HepG2 (cell line): Measurements from ENCODE around the gene FOXD2. TPM values are rescaled to one million over a fixed set of nuclear protein-coding genes. Genes with fewer than 3 reads are reported as not detected.

Experiments
- ATAC-seq: fragments of 200-7000 bp; cut with Tn5 transposase; 3 replicates; pipeline ENCODE4 v1.9.1; 2020; ENCODE audit warnings: mild to moderate bottlenecking, moderate library complexity
- BruUV-seq: library from RNA; stranded (reverse); fragments of 400-500 nt; replicated peaks from 2 replicates; lab custom pipeline; 2021; lab: Mats Ljungman, UMichigan
- CTCF ChIA-PET: fragments of 300-600 bp; formaldehyde crosslinking; extraction: SDS; loops from one replicate; lab custom pipeline; 2021; ENCODE audit warnings: low total read pairs, inconsistent platforms, low intra/inter-chr PET ratio; lab: Yijun Ruan, JAX
- POLR2A ChIA-PET: fragments of 350-600 bp; sonication (Branson Sonifier 250); formaldehyde crosslinking; loops from one replicate; lab custom pipeline; 2020; ENCODE audit warnings: antibody characterized with exemption, inconsistent platforms; lab: Yijun Ruan, JAX
- DNase-seq: peaks from one replicate; pipeline ENCODE4 v3.0.0-alpha.2; 2015; ENCODE audit warnings: low spot score
- FAIRE-seq: peaks from 3 replicates; lab custom pipeline; 2011; peaks lifted over from hg19 to GRCh38; lab: Jason Lieb, UNC
- H2AFZ ChIP-seq: one replicate; pipeline ENCODE4 v1.6.1; 2011; ENCODE audit warnings: low read length, inconsistent platforms
- H3K27ac ChIP-seq: fragments of 300-600 bp; 3 replicates; pipeline ENCODE4 v1.8.0; 2011; ENCODE audit warnings: mixed run types, mild to moderate bottlenecking, mixed read lengths, low read length, inconsistent platforms; ENCODE audit not compliant: insufficient read depth; ENCODE audit errors: extremely low read length
- H3K27me3 ChIP-seq, 2 experiments: fragments of 200-600 bp in 1 of 2; 2 replicates in 1 of 2; 3 replicates in 1 of 2; pipeline versions ENCODE4 v1.6.0 to v1.8.0; 2011; ENCODE audit warnings: low read length in 2 of 2, mild to moderate bottlenecking in 2 of 2, moderate library complexity in 2 of 2, inconsistent platforms in 1 of 2; ENCODE audit not compliant: insufficient read depth in 2 of 2, control insufficient read depth in 1 of 2
- H3K36me3 ChIP-seq, 2 experiments: fragments of 200-600 bp in 1 of 2; replicated peaks in 1 of 2; 2 replicates in 1 of 2; 3 replicates in 1 of 2; pipeline versions ENCODE4 v1.5.1 to v1.8.0; 2011; ENCODE audit warnings: low read length in 2 of 2, inconsistent platforms in 1 of 2; ENCODE audit not compliant: insufficient read depth in 2 of 2, control insufficient read depth in 1 of 2
- H3K4me1 ChIP-seq: 2 replicates; pipeline ENCODE4 v1.5.1; 2012; ENCODE audit warnings: low read length, inconsistent platforms; ENCODE audit not compliant: insufficient read depth
- H3K4me2 ChIP-seq: 2 replicates; pipeline ENCODE4 v1.6.0; 2011; ENCODE audit warnings: low read depth, low read length, inconsistent platforms
- H3K4me3 ChIP-seq, 3 experiments: fragments of 200-600 bp in 1 of 3; sonication (generic), shearing (Covaris generic) in 1 of 3; replicated peaks in 1 of 3; 2 replicates each; pipeline ENCODE4 v1.5.1; 2011 to 2016; ENCODE audit warnings: low read length in 3 of 3, inconsistent platforms in 2 of 3, low read depth in 2 of 3, mild to moderate bottlenecking in 2 of 3, control low read depth in 1 of 3, mixed read lengths in 1 of 3; ENCODE audit not compliant: insufficient read depth in 1 of 3
- H3K79me2 ChIP-seq: one replicate; pipeline ENCODE4 v1.6.1; 2011; ENCODE audit warnings: low read length, inconsistent platforms; ENCODE audit not compliant: insufficient read depth
- H3K9ac ChIP-seq: 2 replicates; pipeline ENCODE4 v1.6.0; 2011; ENCODE audit warnings: mild to moderate bottlenecking, low read depth, low read length, inconsistent platforms; ENCODE audit not compliant: insufficient read depth
- H3K9me3 ChIP-seq: 2 replicates; pipeline ENCODE4 v1.5.1; 2012; ENCODE audit warnings: mild to moderate bottlenecking, low read length
- H4K20me1 ChIP-seq: 2 replicates; pipeline ENCODE4 v1.6.0; 2011; ENCODE audit warnings: inconsistent platforms, mild to moderate bottlenecking, low read length, moderate library complexity; ENCODE audit not compliant: insufficient read depth
- ATAD3A ChIP-seq: sonication (generic); formaldehyde crosslinking; IDR thresholded peaks from 2 replicates; pipeline ENCODE4 v1.4.0; 2020; ENCODE audit warnings: missing genetic modification reagents
- EHMT2 ChIP-seq: fragments of 200-600 bp; sonication (generic); IDR thresholded peaks from 2 replicates; pipeline ENCODE4 v1.7.0; 2017; ENCODE audit warnings: antibody characterized with exemption, low read depth, low read length, borderline replicate concordance
- FOXA3 ChIP-seq: IDR thresholded peaks from 2 replicates; pipeline ENCODE4 v1.6.1; 2016; ENCODE audit warnings: missing genetic modification reagents, missing compliant biosample characterization
- HNRNPUL1 ChIP-seq: fragments of 200-400 bp; formaldehyde crosslinking; IDR thresholded peaks from 2 replicates; pipeline ENCODE4 v1.6.1; 2017; ENCODE audit warnings: low read depth, mild to moderate bottlenecking, low read length, moderate library complexity
- JUND ChIP-seq: sonication (generic); formaldehyde crosslinking; IDR thresholded peaks from 2 replicates; pipeline ENCODE4 v1.8.0; 2022; ENCODE audit warnings: mild to moderate bottlenecking, missing genetic modification reagents
- MED8 ChIP-seq: sonication (generic); formaldehyde crosslinking; IDR thresholded peaks from 2 replicates; pipeline ENCODE4 v1.8.1; 2023; ENCODE audit warnings: mild to moderate bottlenecking, missing genetic modification reagents; ENCODE audit not compliant: insufficient replicate concordance
- MXI1 ChIP-seq: IDR thresholded peaks from 3 replicates; pipeline ENCODE4 v1.6.1; 2012; ENCODE audit warnings: low read depth, low read length, inconsistent platforms, borderline replicate concordance
- RFXAP ChIP-seq: sonication (generic); formaldehyde crosslinking; IDR thresholded peaks from 2 replicates; pipeline ENCODE4 v1.4.0; 2020; ENCODE audit warnings: missing genetic modification reagents, borderline replicate concordance
- ZBTB40 ChIP-seq, 2 experiments: fragments of 450-650 bp in 1 of 2; sonication (generic) in 1 of 2; formaldehyde crosslinking in 1 of 2; IDR thresholded peaks; 2 replicates each; pipeline versions ENCODE4 v1.6.1 to v1.8.0; 2016 to 2022; ENCODE audit warnings: antibody characterized with exemption in 1 of 2, mild to moderate bottlenecking in 1 of 2, missing genetic modification reagents in 1 of 2
- ZKSCAN1 ChIP-seq: fragments of 150-350 bp; IDR thresholded peaks from 2 replicates; pipeline ENCODE4 v1.6.1; 2014; ENCODE audit warnings: low read length
- ZNF598 ChIP-seq: sonication (generic); formaldehyde crosslinking; IDR thresholded peaks from 2 replicates; pipeline ENCODE4 v1.5.1; 2020; ENCODE audit warnings: mild to moderate bottlenecking, missing genetic modification reagents, borderline replicate concordance
- WGBS: methylation state at CpG from one replicate; pipeline ENCODE4 v1.1.6; 2017; ENCODE audit warnings: low lambda C conversion rate; 5-methylcytosine and 5-hydroxymethylcytosine counted together
- in situ Hi-C: cut with HindIII; loops from 2 replicates; pipeline ENCODE4 v1.10.0; 2017; ENCODE audit warnings: low pct_unique_long_range_greater_than_20kb; ENCODE audit not compliant: extremely low pct_ligation_motif_present
- intact Hi-C: fragments of 100-400 bp; cut with micrococcal nuclease; formaldehyde crosslinking; loops from one replicate; pipeline ENCODE4 v1.10.0; 2022; ENCODE audit not compliant: unreplicated experiment
- polyA plus RNA-seq, 8 experiments: library from polyadenylated mRNA; depleted of rRNA in 3 of 8; stranded (reverse) in 7 of 8; unstranded in 1 of 8; fragments of >200 nt; fragmentation: Illumina TruSeq in 4 of 8; extraction: Trizol in 4 of 8; gene quantifications; 2 replicates each; pipeline versions ENCODE4 v1.2.1 to v1.2.3, GENCODE V29; 2011 to 2016; ENCODE audit warnings: low read depth in 4 of 8, missing spikeins in 1 of 8, mixed read lengths in 1 of 8; ENCODE audit not compliant: insufficient read depth in 1 of 8
- total RNA-seq, 5 experiments: library from RNA; depleted of rRNA; stranded (reverse); fragments of >200 nt; fragmentation: Illumina TruSeq; extraction: Trizol; gene quantifications; 2 replicates each; pipeline ENCODE4 v1.2.3, GENCODE V29; 2016; ENCODE audit warnings: low read depth in 1 of 5

Gene FOXD2
- total and polyA plus RNA-seq, 2 of the 13 experiments (the other 11 are each of a cell fraction or from before 2014, with no cell fraction given), result 0.01 to 0.09 TPM

GRCh38 chr1:47420547-47420946, 17.3 kb upstream of the FOXD2 start:
- ChIA-PET CTCF (no interaction called here), POLR2A (no interaction called here)
- H3K27me3 ChIP-seq, result no peaks in the 10 kb centered on the region; a peak in 1 of 5 replicates
- 74% methylated on average over 4 of the region's 4 CpGs for WGBS
- no peak for DNase-seq
- H2AFZ ChIP-seq, result no peak overlapping the region
- H3K9me3 ChIP-seq, result no peaks in the 10 kb centered on the region
- no TSS peak for BruUV-seq
- ATAC-seq, result no peak
- H4K20me1 ChIP-seq, result no peaks in the 10 kb centered on the region
- intact Hi-C loops, result loop anchor here (5.0 kb wide), 1 partner anchor 228 kb away; the partner anchor contains the start of gene PDZK1IP1
- H3K4me1 ChIP-seq, result no peaks in the 10 kb centered on the region
- H3K9ac ChIP-seq, result no peak overlapping the region
- in situ Hi-C loops, result loop anchor here (5.0 kb wide), 1 partner anchor 33 kb away; no protein-coding TSS in a partner anchor
- no peak for FAIRE-seq
- no peak overlapping the region for H3K4me3 ChIP-seq
- H3K79me2 ChIP-seq, result no peaks in the 10 kb centered on the region
- no peaks in the 10 kb centered on the region for H3K36me3 ChIP-seq
- H3K4me2 ChIP-seq, result no peak overlapping the region
- no peak overlapping the region for H3K27ac ChIP-seq
- TF ChIP-seq JUND (CRISPR knock-in tag) (no peak), ZKSCAN1 (no peak), MED8 (CRISPR knock-in tag) (no peak), HNRNPUL1 (no peak), RFXAP (CRISPR knock-in tag) (no peak), EHMT2 (no peak), ZNF598 (CRISPR knock-in tag) (no peak), ATAD3A (CRISPR knock-in tag) (no peak), FOXA3 (CRISPR knock-in tag) (no peak), MXI1 (no peak), ZBTB40 (IDR thresholded peaks at IDR 0.05) (no peak), ZBTB40 (CRISPR knock-in tag; IDR thresholded peaks at IDR 0.05) (no peak)
